ENCODE data around the gene SPATA16. TPM values are rescaled to one million over a fixed set of nuclear protein-coding genes. Genes with fewer than 3 reads are reported as not detected.

The SPATA16 gene
- total RNA-seq, 1 donor from 2014 or later, result not detected

DNA sequence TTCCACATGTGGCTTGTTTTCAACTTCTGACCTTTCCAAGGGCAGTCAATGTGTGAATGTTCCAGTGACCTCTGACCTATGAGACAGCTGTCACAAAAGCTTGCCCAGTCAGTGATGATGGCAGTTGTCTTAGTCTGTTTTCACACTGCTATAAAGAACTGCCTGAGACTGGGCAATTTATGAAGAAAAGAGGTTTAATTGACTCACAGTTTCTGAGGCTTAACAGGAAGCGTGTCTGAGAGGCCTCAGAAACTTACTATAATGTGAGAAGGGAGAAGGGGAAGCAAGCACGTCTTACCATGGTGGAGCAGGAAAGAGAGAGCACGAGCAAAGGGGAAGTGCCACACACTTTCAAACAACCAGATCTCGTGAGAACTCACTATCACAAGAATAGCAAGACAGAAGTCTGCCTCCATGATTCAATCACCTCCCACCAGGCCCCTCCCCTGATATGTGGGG lies 294.9 kb downstream of the SPATA16 start:
- intact Hi-C loops (cut with micrococcal nuclease), result no loop called here

DNA sequence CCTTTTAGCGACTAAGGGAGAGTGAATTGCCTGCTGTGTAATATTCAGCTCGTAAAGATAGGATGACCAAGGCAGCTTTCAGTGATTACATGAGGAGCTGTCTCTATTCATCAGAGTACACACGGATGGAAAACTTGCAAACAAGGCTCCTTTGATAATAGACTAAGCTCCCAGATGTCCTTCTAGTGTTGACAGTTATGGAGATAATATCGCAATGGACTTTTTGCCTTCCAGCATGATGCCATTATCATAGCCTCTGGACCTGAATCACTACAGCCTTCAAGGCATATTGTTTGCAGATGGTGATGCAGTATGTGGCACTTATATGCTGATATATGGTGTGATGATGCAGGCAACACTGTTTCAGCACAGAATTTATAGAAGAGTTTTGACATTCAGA lies 296.6 kb downstream of the SPATA16 start:
- intact Hi-C loops (cut with micrococcal nuclease), result no loop called here

DNA sequence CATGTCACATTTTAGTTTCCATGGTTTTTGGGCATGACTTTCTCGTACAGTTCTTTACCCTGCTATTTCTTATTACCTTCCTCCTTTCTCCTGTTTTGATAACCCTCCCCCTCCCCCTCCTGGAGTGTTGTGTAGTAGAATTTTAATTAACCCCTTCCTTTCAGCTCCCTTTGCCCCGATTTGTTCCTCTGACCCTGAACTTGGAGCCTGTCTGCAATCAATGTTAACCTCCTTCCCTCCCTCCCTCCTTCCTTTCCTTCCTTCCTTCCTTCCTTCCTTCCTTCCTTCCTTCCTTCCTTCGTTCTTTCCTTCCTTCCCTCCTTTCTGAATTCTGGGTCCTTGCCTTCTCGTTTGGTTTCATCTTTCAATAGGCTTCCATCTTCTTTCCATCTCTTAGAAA lies 300.1 kb downstream of the SPATA16 start:
- intact Hi-C loops (cut with micrococcal nuclease), result no loop called here

DNA sequence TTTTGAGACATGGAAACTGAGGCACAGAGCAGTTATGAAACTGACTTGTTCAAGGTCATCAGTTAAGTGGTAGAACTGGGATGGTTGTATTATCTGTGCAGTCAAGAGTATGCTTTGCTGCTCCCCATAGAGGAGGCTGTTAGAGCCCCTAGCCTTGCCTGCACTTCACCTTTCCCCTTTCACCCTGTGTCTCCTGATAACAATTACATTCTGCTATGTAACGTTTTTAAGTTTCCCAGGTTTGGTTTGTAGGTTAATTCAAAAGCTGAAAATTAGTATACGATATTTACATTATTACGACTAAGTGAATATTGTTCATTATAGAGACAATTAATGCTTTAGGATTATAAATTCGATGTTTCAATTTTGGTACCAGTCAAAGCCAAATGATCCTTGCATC lies 300.6 kb downstream of the SPATA16 start:
- intact Hi-C loops (cut with micrococcal nuclease), result no loop called here

DNA sequence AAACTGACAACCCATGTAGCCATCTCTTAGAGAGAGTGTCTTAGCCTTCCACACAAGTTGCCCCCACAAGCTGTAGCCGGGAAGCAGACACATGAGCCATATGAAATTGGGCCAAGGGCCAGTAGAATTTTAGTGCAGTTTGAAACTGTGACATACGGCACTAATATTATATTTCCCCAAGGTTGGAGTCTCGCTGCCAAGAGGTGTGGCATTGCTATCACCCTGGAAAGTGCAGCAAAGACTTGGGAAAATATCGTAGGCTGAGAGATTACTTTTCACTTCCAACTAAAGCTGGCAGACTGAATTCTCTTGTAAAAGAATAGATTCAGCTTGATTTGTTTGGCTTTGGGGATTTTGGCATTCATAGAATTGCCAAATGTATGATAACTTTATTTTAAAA lies 301.4 kb downstream of the SPATA16 start:
- intact Hi-C loops (cut with micrococcal nuclease), result loop anchor here (2.0 kb wide), 1 partner anchor 205 kb away; no protein-coding TSS in a partner anchor
